Skeletal muscle tissue (tissue), 4 donors: ENCODE data around the gene SPEG. TPM values are rescaled to one million over a fixed set of nuclear protein-coding genes. Genes with fewer than 3 reads are reported as not detected.

Experiments
- H3K27ac ChIP-seq: one replicate; pipeline ENCODE4 v1.7.0; 2013; ENCODE audit warnings: mild to moderate bottlenecking, low read depth, low read length, inconsistent platforms
- H3K27me3 ChIP-seq, 3 donors: one replicate each; pipeline ENCODE4 v1.7.0; 2013; ENCODE audit warnings: low read length in 3 of 3; ENCODE audit not compliant: control insufficient read depth in 3 of 3, insufficient read depth in 3 of 3
- H3K36me3 ChIP-seq, 3 donors: one replicate each; pipeline ENCODE4 v1.7.0; 2013; ENCODE audit warnings: low read length in 3 of 3; ENCODE audit not compliant: control insufficient read depth in 3 of 3, insufficient read depth in 3 of 3
- H3K4me1 ChIP-seq, 3 donors: one replicate each; pipeline ENCODE4 v1.7.0; 2013; ENCODE audit warnings: low read length in 3 of 3, mild to moderate bottlenecking in 3 of 3; ENCODE audit not compliant: control insufficient read depth in 3 of 3, insufficient read depth in 3 of 3
- H3K4me3 ChIP-seq, 3 donors: one replicate each; pipeline ENCODE4 v1.7.0; 2013; ENCODE audit warnings: low read length in 3 of 3
- H3K9ac ChIP-seq, 3 donors: one replicate each; pipeline ENCODE4 v1.7.0; 2013; ENCODE audit warnings: low read length in 3 of 3, mild to moderate bottlenecking in 3 of 3, moderate library complexity in 2 of 3, low read depth in 1 of 3
- H3K9me3 ChIP-seq, 3 donors: one replicate each; pipeline ENCODE4 v1.7.0; 2013; ENCODE audit warnings: low read length in 3 of 3; ENCODE audit not compliant: control insufficient read depth in 3 of 3
- total RNA-seq: library from RNA; depleted of rRNA; stranded (reverse); fragments of >200 nt; gene quantifications from one replicate; pipeline ENCODE4 v1.2.3, GENCODE V29; 2014
- donor health status: Osteomylitis.

The SPEG gene
- total RNA-seq, 1 donor from 2014 or later, result 95.5 TPM

GRCh38 chr2:219430633-219431615 is 3.7 kb upstream of the SPEG start:
- H3K9ac ChIP-seq, result peak overlapping the region in 1 of 3 donors; percentile 70
- peaks cover 5 to 11% (median 11%) of the 10 kb centered on the region in 3 donors for H3K36me3 ChIP-seq
- H3K27ac ChIP-seq, result peak overlapping the region; percentile 82
- H3K4me3 ChIP-seq, result no peak overlapping the region
- H3K9me3 ChIP-seq, result no peaks in the 10 kb centered on the region
- H3K4me1 ChIP-seq, result peaks cover 24 to 44% (median 25%) of the 10 kb centered on the region in 3 donors
- peaks cover 0 to 10% (median 6%) of the 10 kb centered on the region in 3 donors for H3K27me3 ChIP-seq

DNA sequence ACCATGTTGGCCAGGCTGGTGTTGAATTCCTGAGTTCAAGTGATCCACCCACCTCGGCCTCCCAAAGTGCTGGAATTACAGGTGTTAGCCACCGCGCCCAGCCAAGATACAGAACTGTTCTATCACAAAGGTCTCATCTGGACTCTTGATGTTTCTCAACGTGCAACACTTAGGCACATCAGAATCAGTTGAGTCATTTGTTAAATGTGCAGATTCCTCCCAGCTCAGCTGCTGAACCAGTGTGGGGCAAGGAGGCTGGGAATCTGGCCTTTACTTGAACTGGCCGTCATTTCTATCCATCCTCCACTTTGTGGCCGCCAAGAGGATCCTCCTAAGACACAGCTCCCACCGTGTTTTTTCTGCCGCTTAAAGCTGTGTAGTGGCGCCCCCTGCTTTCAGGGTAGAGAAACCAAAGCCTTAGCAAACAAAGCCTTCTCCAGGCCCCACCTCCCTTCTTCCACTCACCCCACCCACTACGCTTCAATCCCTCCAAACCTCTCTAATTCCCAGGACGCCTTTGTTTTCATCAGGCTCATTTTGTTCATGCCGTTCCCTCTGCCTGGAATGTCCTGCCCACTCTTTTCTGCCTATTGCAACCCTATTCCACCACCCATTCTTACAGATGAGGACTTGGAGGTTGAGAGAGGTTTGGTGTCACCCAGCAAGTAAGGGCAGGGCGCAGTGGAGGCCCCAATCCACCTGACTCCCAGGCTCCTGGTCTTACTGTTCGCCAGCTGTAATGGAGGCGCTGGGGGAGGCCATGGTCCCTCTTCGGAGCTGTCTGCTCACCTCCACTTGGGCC is 776 bp upstream of the SPEG start:
- peaks cover 0 to 10% (median 8%) of the 10 kb centered on the region in 3 donors for H3K27me3 ChIP-seq
- peaks cover 52 to 69% (median 55%) of the 10 kb centered on the region in 3 donors for H3K4me1 ChIP-seq
- H3K27ac ChIP-seq, result peak overlapping the region; percentile 96
- H3K9me3 ChIP-seq, result no peaks in the 10 kb centered on the region
- peak overlapping the region; percentile 59 to 84 (median 73) for H3K4me3 ChIP-seq
- peaks cover 0 to 5% (median 5%) of the 10 kb centered on the region in 3 donors for H3K36me3 ChIP-seq
- peak overlapping the region; percentile 76 to 94 (median 92) for H3K9ac ChIP-seq

DNA sequence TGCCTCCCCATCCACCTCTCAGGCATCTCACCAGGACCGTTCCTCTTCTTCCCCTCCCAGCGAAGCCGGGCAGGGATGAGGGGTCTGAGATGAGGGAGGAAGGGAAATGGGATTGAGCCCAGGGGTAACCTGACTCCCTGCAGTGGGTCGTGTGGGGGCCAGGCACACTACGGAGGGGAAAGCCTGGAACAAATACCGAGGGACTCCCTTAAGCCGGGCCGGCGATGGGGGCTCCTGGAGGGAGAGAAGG is 250 bp upstream of the SPEG start:
- Histone ChIP-seq H3K4me1 (peaks cover 57 to 75% (median 60%) of the 10 kb centered on the region in 3 donors), H3K4me3 (peak overlapping the region; percentile 59 to 84 (median 73)), H3K27ac (peak overlapping the region; percentile 96), H3K9ac (peak overlapping the region; percentile 76 to 94 (median 92)), H3K36me3 (peaks cover 0 to 5% (median 5%) of the 10 kb centered on the region in 3 donors), H3K9me3 (no peaks in the 10 kb centered on the region), H3K27me3 (peaks cover 0 to 10% (median 8%) of the 10 kb centered on the region in 3 donors)

GRCh38 chr2:219435701-219436100 is 1.1 kb downstream of the SPEG start:
- Histone ChIP-seq H3K9me3 (no peaks in the 10 kb centered on the region), H3K4me1 (peaks cover 62 to 78% (median 63%) of the 10 kb centered on the region in 3 donors), H3K27me3 (peaks cover 0 to 10% (median 8%) of the 10 kb centered on the region in 3 donors), H3K9ac (peak overlapping the region; percentile 92 to 94 (median 94)), H3K4me3 (peak overlapping the region; percentile 81 to 86 (median 84)), H3K36me3 (peaks cover 0 to 5% (median 5%) of the 10 kb centered on the region in 3 donors), H3K27ac (peak overlapping the region; percentile 96)

- Histone ChIP-seq H3K4me1 (peaks cover 66 to 81% (median 67%) of the 10 kb centered on the region in 3 donors), H3K9me3 (no peaks in the 10 kb centered on the region), H3K36me3 (peaks cover 0 to 5% (median 5%) of the 10 kb centered on the region in 3 donors), H3K4me3 (peak overlapping the region; percentile 81 to 86 (median 84)), H3K27ac (peak overlapping the region; percentile 96), H3K9ac (peak overlapping the region; percentile 92 to 94 (median 94)), H3K27me3 (peaks cover 0 to 12% (median 11%) of the 10 kb centered on the region in 3 donors)
Observed at GRCh38 chr2:219436491-219436890, 1.8 kb downstream of the SPEG start.

GRCh38 chr2:219437141-219437540 is 2.5 kb downstream of the SPEG start:
- Histone ChIP-seq H3K27me3 (peaks cover 0 to 13% (median 12%) of the 10 kb centered on the region in 3 donors), H3K4me1 (peaks cover 68 to 84% (median 69%) of the 10 kb centered on the region in 3 donors), H3K27ac (peak overlapping the region; percentile 96), H3K36me3 (peaks cover 0 to 5% (median 5%) of the 10 kb centered on the region in 3 donors), H3K9ac (peak overlapping the region; percentile 40 to 94 (median 92)), H3K4me3 (peak overlapping the region; percentile 81 to 86 (median 84)), H3K9me3 (no peaks in the 10 kb centered on the region)

- H3K27me3 ChIP-seq, result peaks cover 0 to 15% (median 14%) of the 10 kb centered on the region in 3 donors
- H3K4me1 ChIP-seq, result peaks cover 71 to 85% (median 72%) of the 10 kb centered on the region in 3 donors
- H3K9ac ChIP-seq, result peak overlapping the region in 2 of 3 donors; percentile 92 to 94
- H3K36me3 ChIP-seq, result peaks cover 0 to 5% (median 5%) of the 10 kb centered on the region in 3 donors
- no peaks in the 10 kb centered on the region for H3K9me3 ChIP-seq
- peak overlapping the region; percentile 22 to 86 (median 84) for H3K4me3 ChIP-seq
- peak overlapping the region; percentile 96 for H3K27ac ChIP-seq
Observed at GRCh38 chr2:219437690-219438206, 3.1 kb downstream of the SPEG start.

- peak overlapping the region; percentile 2 for H3K27ac ChIP-seq
Observed at GRCh38 chr2:219438453-219438852, 3.8 kb downstream of the SPEG start.

DNA sequence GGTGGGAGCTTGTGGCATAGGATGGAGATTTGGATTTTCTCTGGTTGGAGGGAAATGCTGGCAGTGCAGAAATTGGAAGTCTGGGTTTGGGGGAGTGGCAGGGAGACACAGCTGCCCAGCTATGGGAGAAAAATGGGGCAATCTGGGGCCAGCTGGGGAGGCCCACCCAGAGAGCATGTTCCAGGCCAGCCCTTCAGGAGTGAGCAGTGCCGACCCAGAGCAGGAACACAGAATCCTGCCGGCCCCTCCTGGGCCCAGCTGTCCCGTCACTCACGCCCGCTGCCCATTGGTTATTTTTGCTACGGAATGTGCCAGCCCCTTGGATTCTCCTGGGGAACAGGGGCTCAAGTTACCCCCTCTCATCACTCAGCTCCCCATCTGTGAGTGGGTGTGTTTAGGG is 4.9 kb downstream of the SPEG start:
- peaks cover 74 to 87% (median 75%) of the 10 kb centered on the region in 3 donors for H3K4me1 ChIP-seq

More at GRCh38 chr2:219438453-219438852, 3.8 kb downstream of the SPEG start:
- peak overlapping the region in 2 of 3 donors; percentile 47 to 70 for H3K9ac ChIP-seq
- H3K36me3 ChIP-seq, result peaks cover 5 to 9% (median 9%) of the 10 kb centered on the region in 3 donors
- H3K4me1 ChIP-seq, result peaks cover 78 to 86% (median 79%) of the 10 kb centered on the region in 3 donors
- peaks cover 0 to 18% (median 15%) of the 10 kb centered on the region in 3 donors for H3K27me3 ChIP-seq
- H3K4me3 ChIP-seq, result peak overlapping the region; percentile 49 to 84 (median 52)
- H3K9me3 ChIP-seq, result no peaks in the 10 kb centered on the region

More for the DNA sequence above, 4.9 kb downstream of the SPEG start:
- no peaks in the 10 kb centered on the region for H3K9me3 ChIP-seq
- H3K9ac ChIP-seq, result peak overlapping the region; percentile 1 to 70 (median 57)
- peaks cover 12 to 15% (median 15%) of the 10 kb centered on the region in 3 donors for H3K36me3 ChIP-seq
- peak overlapping the region; percentile 0 to 39 (median 19) for H3K4me3 ChIP-seq
- H3K27ac ChIP-seq, result peak overlapping the region; percentile 2
- peaks cover 0 to 15% (median 13%) of the 10 kb centered on the region in 3 donors for H3K27me3 ChIP-seq
